Progenitor cell of endocrine pancreas (in vitro differentiated cells): ENCODE data around the gene PRUNE2. TPM values are rescaled to one million over a fixed set of nuclear protein-coding genes. Genes with fewer than 3 reads are reported as not detected.

Experiments
- DNase-seq: peaks from one replicate; pipeline ENCODE4 v3.0.0; 2021; ENCODE audit warnings: low spot score; ENCODE audit not compliant: unreplicated experiment
- H3K27ac Mint-ChIP-seq: 2 replicates; pipeline ENCODE4 v1.8.0; 2021; ENCODE audit warnings: mild to moderate bottlenecking, moderate library complexity, mixed read lengths
- H3K27me3 Mint-ChIP-seq: 2 replicates; pipeline ENCODE4 v1.8.0; 2021; ENCODE audit warnings: mixed read lengths
- H3K36me3 Mint-ChIP-seq: 2 replicates; pipeline ENCODE4 v1.8.0; 2022; ENCODE audit warnings: mixed read lengths; ENCODE audit not compliant: insufficient read depth
- H3K4me1 Mint-ChIP-seq: 2 replicates; pipeline ENCODE4 v1.8.0; 2021; ENCODE audit warnings: low read depth, mixed read lengths
- H3K4me3 Mint-ChIP-seq: 2 replicates; pipeline ENCODE4 v1.8.0; 2021; ENCODE audit warnings: low read depth, mild to moderate bottlenecking, moderate library complexity, mixed read lengths
- H3K9me3 Mint-ChIP-seq: 2 replicates; pipeline ENCODE4 v1.8.0; 2021; ENCODE audit warnings: low read depth, mixed read lengths
- total RNA-seq: library from RNA; stranded (reverse); gene quantifications from 2 replicates; pipeline ENCODE4 v1.2.1, GENCODE V29; 2021
- TF ChIP-seq, protein P1 (sequence below): fragments of 200-600 bp; sonication (generic); IDR thresholded peaks from one replicate; pipeline ENCODE4 v1.5.0; 2021; ENCODE audit warnings: antibody characterized with exemption, mild to moderate bottlenecking; ENCODE audit not compliant: unreplicated experiment

The PRUNE2 gene
- total RNA-seq, 1 donor from 2014 or later = 5.6 TPM

DNA sequence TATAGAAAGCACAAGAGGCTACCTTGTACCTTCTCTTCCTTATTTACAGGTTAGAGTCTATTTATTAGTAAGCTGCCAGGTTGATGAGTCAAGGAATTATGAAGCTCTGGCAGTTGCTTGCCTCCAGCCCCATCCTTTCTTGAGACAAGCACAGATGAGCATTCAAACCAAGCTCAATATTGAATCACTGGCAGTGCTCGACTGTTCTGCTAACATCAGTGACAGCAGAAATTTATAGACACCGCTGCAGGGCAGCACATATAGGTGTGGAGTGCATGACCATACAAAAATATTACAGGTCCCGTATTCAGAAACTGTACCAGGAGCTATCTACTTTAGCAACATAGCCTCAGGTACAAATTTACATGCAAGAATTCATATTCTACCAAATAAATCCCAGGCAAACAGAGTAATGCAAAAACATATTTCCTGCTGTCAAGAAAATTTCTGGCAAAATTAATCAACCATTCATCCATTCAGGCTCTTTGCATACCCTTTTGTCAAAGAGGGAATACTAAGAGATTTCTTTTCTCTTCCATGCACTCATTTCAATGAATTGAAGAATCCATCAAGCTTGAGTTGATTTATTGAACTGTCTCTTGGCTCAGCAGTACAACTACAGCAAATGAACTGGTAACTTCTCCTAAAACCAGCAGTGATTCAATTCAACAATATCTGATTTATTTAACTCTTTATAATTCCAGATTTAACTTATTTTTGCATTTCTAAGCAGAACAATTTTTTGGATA, 168.6 kb downstream of the PRUNE2 start:
- H3K9me3 Mint-ChIP-seq = no peaks in the 10 kb centered on the region
- peaks cover 36% of the 10 kb centered on the region for H3K27me3 Mint-ChIP-seq
- no peaks in the 10 kb centered on the region for H3K36me3 Mint-ChIP-seq
- peaks cover 10% of the 10 kb centered on the region for H3K4me1 Mint-ChIP-seq
- no peak overlapping the region for H3K4me3 Mint-ChIP-seq
- no peak for DNase-seq
- TF ChIP-seq, protein P1, sequence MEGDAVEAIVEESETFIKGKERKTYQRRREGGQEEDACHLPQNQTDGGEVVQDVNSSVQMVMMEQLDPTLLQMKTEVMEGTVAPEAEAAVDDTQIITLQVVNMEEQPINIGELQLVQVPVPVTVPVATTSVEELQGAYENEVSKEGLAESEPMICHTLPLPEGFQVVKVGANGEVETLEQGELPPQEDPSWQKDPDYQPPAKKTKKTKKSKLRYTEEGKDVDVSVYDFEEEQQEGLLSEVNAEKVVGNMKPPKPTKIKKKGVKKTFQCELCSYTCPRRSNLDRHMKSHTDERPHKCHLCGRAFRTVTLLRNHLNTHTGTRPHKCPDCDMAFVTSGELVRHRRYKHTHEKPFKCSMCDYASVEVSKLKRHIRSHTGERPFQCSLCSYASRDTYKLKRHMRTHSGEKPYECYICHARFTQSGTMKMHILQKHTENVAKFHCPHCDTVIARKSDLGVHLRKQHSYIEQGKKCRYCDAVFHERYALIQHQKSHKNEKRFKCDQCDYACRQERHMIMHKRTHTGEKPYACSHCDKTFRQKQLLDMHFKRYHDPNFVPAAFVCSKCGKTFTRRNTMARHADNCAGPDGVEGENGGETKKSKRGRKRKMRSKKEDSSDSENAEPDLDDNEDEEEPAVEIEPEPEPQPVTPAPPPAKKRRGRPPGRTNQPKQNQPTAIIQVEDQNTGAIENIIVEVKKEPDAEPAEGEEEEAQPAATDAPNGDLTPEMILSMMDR = no peak
- no peak overlapping the region for H3K27ac Mint-ChIP-seq

- Mint-ChIP-seq H3K4me1 (peaks cover 15% of the 10 kb centered on the region), H3K27ac (no peak overlapping the region), H3K36me3 (no peaks in the 10 kb centered on the region), H3K9me3 (no peaks in the 10 kb centered on the region), H3K27me3 (peaks cover 37% of the 10 kb centered on the region), H3K4me3 (no peak overlapping the region)
- no peak for DNase-seq
- TF ChIP-seq, protein P1 = no peak
These were observed 171.2 kb downstream of the PRUNE2 start for GRCh38 chr9:76734716-76735115.

- Mint-ChIP-seq H3K4me3 (no peak overlapping the region), H3K27ac (no peak overlapping the region), H3K27me3 (peaks cover 41% of the 10 kb centered on the region), H3K9me3 (no peaks in the 10 kb centered on the region), H3K4me1 (peaks cover 16% of the 10 kb centered on the region), H3K36me3 (no peaks in the 10 kb centered on the region)
- no peak for DNase-seq
- TF ChIP-seq, protein P1 = no peak
These were observed 172.8 kb downstream of the PRUNE2 start for GRCh38 chr9:76733096-76733495.

GRCh38 chr9:76732341-76732958, 173.5 kb downstream of the PRUNE2 start:
- Mint-ChIP-seq H3K27me3 (peaks cover 41% of the 10 kb centered on the region), H3K27ac (no peak overlapping the region), H3K9me3 (no peaks in the 10 kb centered on the region), H3K36me3 (no peaks in the 10 kb centered on the region), H3K4me1 (peaks cover 16% of the 10 kb centered on the region), H3K4me3 (no peak overlapping the region)
- no peak for DNase-seq
- TF ChIP-seq, protein P1 = no peak

GRCh38 chr9:76730801-76731200, 175.1 kb downstream of the PRUNE2 start:
- H3K27ac Mint-ChIP-seq = no peak overlapping the region
- no peak overlapping the region for H3K4me3 Mint-ChIP-seq
- no peaks in the 10 kb centered on the region for H3K9me3 Mint-ChIP-seq
- H3K4me1 Mint-ChIP-seq = peaks cover 18% of the 10 kb centered on the region
- peaks cover 40% of the 10 kb centered on the region for H3K27me3 Mint-ChIP-seq
- DNase-seq = no peak
- TF ChIP-seq, protein P1 = no peak
- H3K36me3 Mint-ChIP-seq = no peaks in the 10 kb centered on the region
